CD8-positive, alpha-beta memory T cell (primary cell): ENCODE measurements around the gene NOVA2. TPM values are rescaled to one million over a fixed set of nuclear protein-coding genes. Genes with fewer than 3 reads are reported as not detected.
"Not testable (repeated sequence)": the region's sequence is repeated elsewhere in the genome, so short reads cannot be mapped to it uniquely, and the experiment has no call there.

Source experiments
- CTCF ChIA-PET: fragments of 350-600 bp; sonication (Branson Sonifier 250); formaldehyde crosslinking; loops from one replicate; lab custom pipeline; 2021; ENCODE audit warnings: antibody characterized with exemption; lab: Charles Lee
- POLR2A ChIA-PET: fragments of 350-600 bp; sonication (Branson Sonifier 250); formaldehyde crosslinking; loops from one replicate; lab custom pipeline; 2021; ENCODE audit warnings: antibody characterized with exemption; lab: Charles Lee
- DNase-seq, 5 donors: peaks; one replicate each; pipeline versions ENCODE4 v3.0.0 to v3.0.0-alpha.2; 2020 to 2022; ENCODE audit warnings: mixed read lengths in 1 of 5
- H3K27ac ChIP-seq: one replicate; pipeline ENCODE4 v1.7.0; 2013; ENCODE audit warnings: low read depth, mild to moderate bottlenecking, low read length, moderate library complexity
- H3K27me3 ChIP-seq: 2 replicates; pipeline ENCODE4 v1.7.0; 2013; ENCODE audit warnings: low read length, mild to moderate bottlenecking; ENCODE audit not compliant: insufficient read depth, poor library complexity, severe bottlenecking
- H3K36me3 ChIP-seq: 2 replicates; pipeline ENCODE4 v1.7.0; 2013; ENCODE audit warnings: mild to moderate bottlenecking, low read length, moderate library complexity; ENCODE audit not compliant: insufficient read depth
- H3K4me1 ChIP-seq: 2 replicates; pipeline ENCODE4 v1.7.0; 2013; ENCODE audit warnings: mild to moderate bottlenecking, low read length, moderate library complexity; ENCODE audit not compliant: insufficient read depth
- H3K4me3 ChIP-seq: 2 replicates; pipeline ENCODE4 v1.7.0; 2013; ENCODE audit warnings: mild to moderate bottlenecking, low read length
- H3K9me3 ChIP-seq: 2 replicates; pipeline ENCODE4 v1.7.0; 2013; ENCODE audit warnings: mild to moderate bottlenecking, low read length
- H3K27ac Mint-ChIP-seq, 8 donors: one replicate each; pipeline ENCODE4 v1.8.0; 2020 to 2021; ENCODE audit warnings: mixed read lengths in 8 of 8, mild to moderate bottlenecking in 6 of 8, inconsistent platforms in 3 of 8, moderate library complexity in 3 of 8
- H3K27me3 Mint-ChIP-seq, 2 donors: one replicate each; pipeline ENCODE4 v1.8.0; 2020 to 2021; ENCODE audit warnings: mixed read lengths in 2 of 2, mild to moderate bottlenecking in 1 of 2, moderate library complexity in 1 of 2
- H3K36me3 Mint-ChIP-seq, 3 donors: one replicate each; pipeline ENCODE4 v1.8.0; 2020 to 2021; ENCODE audit warnings: mixed read lengths in 3 of 3, inconsistent platforms in 1 of 3, mild to moderate bottlenecking in 1 of 3
- H3K4me1 Mint-ChIP-seq, 3 donors: one replicate each; pipeline ENCODE4 v1.8.0; 2020 to 2021; ENCODE audit warnings: mixed read lengths in 3 of 3, inconsistent platforms in 1 of 3, mild to moderate bottlenecking in 1 of 3
- H3K4me3 Mint-ChIP-seq, 7 donors: one replicate each; pipeline ENCODE4 v1.8.0; 2020 to 2021; ENCODE audit warnings: mixed read lengths in 7 of 7, mild to moderate bottlenecking in 6 of 7, moderate library complexity in 4 of 7, inconsistent platforms in 2 of 7
- H3K9me3 Mint-ChIP-seq, 5 donors: one replicate each; pipeline ENCODE4 v1.8.0; 2020 to 2022; ENCODE audit warnings: mixed read lengths in 5 of 5, mild to moderate bottlenecking in 3 of 5, moderate library complexity in 2 of 5, inconsistent platforms in 1 of 5
- polyA plus RNA-seq: library from polyadenylated mRNA; unstranded; fragments of 300-500 nt; fragmentation: Illumina TruSeq; gene quantifications from one replicate; pipeline ENCODE4 v1.2.3, GENCODE V29; 2021
- total RNA-seq, 2 experiments: library from RNA; stranded (reverse); gene quantifications; one replicate each; pipeline ENCODE4 v1.2.3, GENCODE V29; 2021

Gene NOVA2
- total and polyA plus RNA-seq, 3 experiments from 2014 or later: not detected

- POLR2A ChIA-PET, H3K36me3 ChIP-seq, H3K4me3 Mint-ChIP-seq, H3K4me1 ChIP-seq, H3K27ac ChIP-seq, H3K27me3 Mint-ChIP-seq, H3K9me3 Mint-ChIP-seq, DNase-seq, H3K4me3 ChIP-seq, H3K27me3 ChIP-seq, H3K9me3 ChIP-seq: not testable (repeated sequence)
- Mint-ChIP-seq H3K27ac (peak overlapping the region in 1 of 8 donors; percentile 29), H3K36me3 (peaks cover 0 to 41% (median 2%) of the 10 kb centered on the region in 3 donors), H3K4me1 (peaks cover 12 to 14% (median 13%) of the 10 kb centered on the region in 3 donors)
- CTCF ChIA-PET: interaction anchor here (1.0 to 1.6 kb wide), 3 partner anchors 10 to 31 kb away, joined by 3 to 5 read pairs (median 3); partner anchors contain the start of genes FOXA3 and IRF2BP1
These were observed 77.6 kb downstream of the NOVA2 start for GRCh38 chr19:45895983-45896599.

- H3K9me3 Mint-ChIP-seq: no peaks in the 10 kb centered on the region
- no peaks in the 10 kb centered on the region for H3K27me3 Mint-ChIP-seq
- Histone ChIP-seq H3K9me3 (no peaks in the 10 kb centered on the region), H3K27me3 (no peaks in the 10 kb centered on the region), H3K4me3 (no peak overlapping the region), H3K36me3 (no peaks in the 10 kb centered on the region), H3K4me1 (peaks cover 2% of the 10 kb centered on the region), H3K27ac (no peak overlapping the region)
- ChIA-PET POLR2A (no interaction called here), CTCF (interaction anchor here (1.0 to 1.6 kb wide), 3 partner anchors 10 to 31 kb away, joined by 3 to 5 read pairs (median 3); partner anchors contain the start of genes FOXA3 and IRF2BP1)
- peak overlapping the region in 2 of 8 donors; percentile 29 to 78 for H3K27ac Mint-ChIP-seq
- H3K4me1 Mint-ChIP-seq: peaks cover 8 to 9% (median 8%) of the 10 kb centered on the region in 3 donors
- peaks cover 0 to 39% (median 2%) of the 10 kb centered on the region in 3 donors for H3K36me3 Mint-ChIP-seq
- DNase-seq: no peak
- no peak overlapping the region for H3K4me3 Mint-ChIP-seq
These were observed 78.1 kb downstream of the NOVA2 start for GRCh38 chr19:45895519-45895972.

- no peak overlapping the region for H3K4me3 ChIP-seq
- POLR2A ChIA-PET: no interaction called here
- no peaks in the 10 kb centered on the region for H3K36me3 ChIP-seq
- H3K4me1 ChIP-seq: peaks cover 5% of the 10 kb centered on the region
- Mint-ChIP-seq H3K36me3 (peaks cover 0 to 26% (median 2%) of the 10 kb centered on the region in 3 donors), H3K27me3 (peaks cover 0 to 3% of the 10 kb centered on the region in 2 donors), H3K4me3 (no peak overlapping the region), H3K4me1 (peaks cover 8 to 18% (median 11%) of the 10 kb centered on the region in 3 donors), H3K9me3 (no peaks in the 10 kb centered on the region), H3K27ac (no peak overlapping the region)
- no peaks in the 10 kb centered on the region for H3K9me3 ChIP-seq
- H3K27ac ChIP-seq: no peak overlapping the region
- H3K27me3 ChIP-seq: no peaks in the 10 kb centered on the region
- CTCF ChIA-PET: no interaction called here
- DNase-seq: no peak
These were observed 82.8 kb downstream of the NOVA2 start for GRCh38 chr19:45890877-45891276.

GRCh38 chr19:45889210-45889885 lies 84.3 kb downstream of the NOVA2 start:
- peaks cover 0 to 3% of the 10 kb centered on the region in 2 donors for H3K27me3 Mint-ChIP-seq
- H3K36me3 Mint-ChIP-seq: peaks cover 0 to 16% (median 2%) of the 10 kb centered on the region in 3 donors
- CTCF ChIA-PET: interaction anchor here (0.7 to 1.2 kb wide), 2 partner anchors 12 to 25 kb away, joined by 3 read pairs; partner anchors contain the start of gene FOXA3
- POLR2A ChIA-PET: interaction anchor here (0.7 kb wide), 1 partner anchor 14 kb away, joined by 5 read pairs; no protein-coding TSS in a partner anchor
- H3K27ac ChIP-seq: no peak overlapping the region
- no peak overlapping the region for H3K4me3 Mint-ChIP-seq
- H3K9me3 Mint-ChIP-seq: no peaks in the 10 kb centered on the region
- no peaks in the 10 kb centered on the region for H3K36me3 ChIP-seq
- H3K9me3 ChIP-seq: no peaks in the 10 kb centered on the region
- peaks cover 9 to 24% (median 11%) of the 10 kb centered on the region in 3 donors for H3K4me1 Mint-ChIP-seq
- peak overlapping the region in 2 of 8 donors; percentile 46 to 79 for H3K27ac Mint-ChIP-seq
- no peak overlapping the region for H3K4me3 ChIP-seq
- peaks cover 14% of the 10 kb centered on the region for H3K4me1 ChIP-seq
- DNase-seq: no peak
- H3K27me3 ChIP-seq: no peaks in the 10 kb centered on the region

GRCh38 chr19:45887200-45887710 lies 86.4 kb downstream of the NOVA2 start:
- Mint-ChIP-seq H3K27me3 (peaks cover 0 to 3% of the 10 kb centered on the region in 2 donors), H3K36me3 (peaks cover 0 to 21% (median 4%) of the 10 kb centered on the region in 3 donors), H3K9me3 (no peaks in the 10 kb centered on the region), H3K27ac (peak overlapping the region; percentile 92 to 99 (median 99)), H3K4me3 (peak overlapping the region; percentile 92 to 99 (median 96)), H3K4me1 (peaks cover 16 to 36% (median 22%) of the 10 kb centered on the region in 3 donors)
- DNase-seq: no peak
- Histone ChIP-seq H3K4me1 (peaks cover 31% of the 10 kb centered on the region), H3K4me3 (peak overlapping the region; percentile 92), H3K9me3 (no peaks in the 10 kb centered on the region), H3K27ac (peak overlapping the region; percentile 83), H3K27me3 (no peaks in the 10 kb centered on the region), H3K36me3 (no peaks in the 10 kb centered on the region)
- ChIA-PET CTCF (interaction anchor here (1.5 to 2.7 kb wide), 2 partner anchors 16 to 24 kb away, joined by 9 to 16 read pairs; partner anchors contain the start of genes FOXA3, MYPOP and SYMPK), POLR2A (interaction anchor here (2.2 to 2.6 kb wide), 2 partner anchors 15 to 23 kb away, joined by 19 to 22 read pairs; partner anchors contain the start of genes FOXA3, MYPOP and SYMPK)

GRCh38 chr19:45886427-45887199 lies 87.1 kb downstream of the NOVA2 start:
- Histone ChIP-seq H3K9me3 (no peaks in the 10 kb centered on the region), H3K4me3 (peak overlapping the region; percentile 92), H3K27me3 (no peaks in the 10 kb centered on the region), H3K36me3 (no peaks in the 10 kb centered on the region), H3K27ac (peak overlapping the region; percentile 83), H3K4me1 (peaks cover 34% of the 10 kb centered on the region)
- Mint-ChIP-seq H3K9me3 (no peaks in the 10 kb centered on the region), H3K36me3 (peaks cover 0 to 21% (median 4%) of the 10 kb centered on the region in 3 donors), H3K27me3 (peaks cover 0 to 3% of the 10 kb centered on the region in 2 donors), H3K4me3 (peak overlapping the region; percentile 92 to 99 (median 96)), H3K27ac (peak overlapping the region; percentile 92 to 99 (median 99)), H3K4me1 (peaks cover 16 to 36% (median 22%) of the 10 kb centered on the region in 3 donors)
- peak; percentile 81 to 92 (median 90) for DNase-seq
- POLR2A ChIA-PET: interaction anchor here (0.6 to 2.6 kb wide), 8 partner anchors 15 to 885 kb away, joined by 3 to 22 read pairs (median 4); partner anchors contain the start of genes FOXA3, MYPOP, QPCTL and RELB
- CTCF ChIA-PET: interaction anchor here (0.8 to 2.7 kb wide), 6 partner anchors 9 to 130 kb away, joined by 3 to 16 read pairs (median 6); partner anchors contain the start of genes FOXA3, MYPOP, SIX5 and SYMPK
